Activated naive CD4-positive, alpha-beta T cell treated with anti-CD3 and anti-CD28 coated beads, Interleukin-2, amount 10 ng/mL, durations not matched to agents 7 days and 5 days (primary cell): ENCODE results near the gene PRPF40A.

Experiments used
- CTCF ChIA-PET: fragments of 350-600 bp; sonication (Branson Sonifier 250); formaldehyde crosslinking; loops from one replicate; lab custom pipeline; 2021; ENCODE audit warnings: antibody characterized with exemption; lab: Charles Lee
- DNase-seq: peaks from one replicate; pipeline ENCODE4 v3.0.0-alpha.2; 2020
- H3K27ac Mint-ChIP-seq: one replicate; pipeline ENCODE4 v1.8.0; 2021; ENCODE audit warnings: mild to moderate bottlenecking, moderate library complexity, mixed read lengths
- H3K27me3 Mint-ChIP-seq: one replicate; pipeline ENCODE4 v1.8.0; 2021; ENCODE audit warnings: mild to moderate bottlenecking, mixed read lengths
- H3K36me3 Mint-ChIP-seq: one replicate; pipeline ENCODE4 v1.8.0; 2021; ENCODE audit warnings: mixed read lengths
- H3K4me1 Mint-ChIP-seq: one replicate; pipeline ENCODE4 v1.8.0; 2021; ENCODE audit warnings: mixed read lengths
- H3K4me3 Mint-ChIP-seq: one replicate; pipeline ENCODE4 v1.8.0; 2021; ENCODE audit warnings: mild to moderate bottlenecking, moderate library complexity, mixed read lengths
- H3K9me3 Mint-ChIP-seq: one replicate; pipeline ENCODE4 v1.8.0; 2021; ENCODE audit warnings: mixed read lengths

The PRPF40A gene

DNA sequence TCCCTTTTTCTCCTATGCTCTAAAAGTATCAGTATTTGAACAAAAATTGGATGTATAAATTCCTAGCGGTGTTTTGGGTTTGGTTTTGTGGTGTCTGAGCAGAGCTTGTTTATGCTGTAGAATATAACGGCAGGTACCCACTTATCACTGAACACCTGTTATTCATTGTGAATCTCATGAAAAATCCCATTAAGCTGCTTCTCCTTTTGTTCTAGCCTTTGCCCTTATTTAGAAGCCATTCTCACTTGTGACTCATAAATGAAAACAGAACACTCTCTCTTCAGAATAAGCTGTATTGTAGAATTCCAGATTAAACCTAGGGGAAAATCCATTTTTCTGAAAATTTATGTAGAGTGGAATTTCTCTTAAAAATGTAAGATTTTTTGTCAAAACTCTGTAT, 104.0 kb downstream of the PRPF40A start:
- H3K4me1 Mint-ChIP-seq = peaks cover 19% of the 10 kb centered on the region
- DNase-seq = no peak
- no peaks in the 10 kb centered on the region for H3K9me3 Mint-ChIP-seq
- CTCF ChIA-PET = interaction anchor here (1.7 kb wide), 1 partner anchor 22 kb away, joined by 5 read pairs; no protein-coding TSS in a partner anchor
- no peak overlapping the region for H3K4me3 Mint-ChIP-seq
- H3K27ac Mint-ChIP-seq = no peak overlapping the region
- no peaks in the 10 kb centered on the region for H3K36me3 Mint-ChIP-seq
- no peaks in the 10 kb centered on the region for H3K27me3 Mint-ChIP-seq

DNA sequence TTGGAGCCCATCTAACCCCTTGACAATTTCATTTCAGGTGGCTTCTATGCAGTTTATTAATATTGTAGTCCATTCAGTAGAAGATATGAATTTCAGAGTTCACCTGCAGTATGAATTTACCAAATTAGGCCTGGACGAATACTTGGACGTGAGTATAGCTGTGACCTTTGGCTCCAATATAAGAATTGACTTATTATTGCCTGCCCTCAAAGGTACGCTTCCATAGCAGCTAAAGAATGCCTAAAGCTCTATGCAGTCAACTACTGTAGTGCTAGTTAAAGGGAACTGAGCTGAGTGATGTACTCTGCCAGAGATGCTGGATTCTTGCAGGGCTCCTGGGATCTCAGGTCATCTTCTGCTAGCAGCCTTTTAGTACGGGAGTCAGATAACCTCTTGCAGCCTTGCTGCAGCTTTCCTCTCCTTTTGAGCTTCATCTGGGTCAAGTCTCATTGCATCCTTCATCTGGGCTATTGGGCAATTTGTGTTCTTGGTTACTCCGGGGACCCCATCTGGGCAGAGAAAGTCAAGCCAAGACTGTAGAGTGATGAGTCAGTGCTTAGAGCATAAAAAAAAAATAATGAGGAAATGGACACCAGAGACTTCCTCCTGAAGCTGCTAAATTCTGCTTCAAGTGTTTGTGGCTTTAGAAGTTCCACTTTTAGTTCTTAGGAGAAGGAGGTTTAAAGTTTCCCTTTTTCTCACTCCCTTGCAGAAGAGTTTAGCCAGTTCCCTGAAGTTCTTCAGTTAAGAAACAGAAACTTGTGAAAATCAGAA, 105.6 kb downstream of the PRPF40A start:
- Mint-ChIP-seq H3K4me1 (peaks cover 19% of the 10 kb centered on the region), H3K4me3 (no peak overlapping the region), H3K9me3 (no peaks in the 10 kb centered on the region), H3K27ac (no peak overlapping the region), H3K36me3 (no peaks in the 10 kb centered on the region), H3K27me3 (no peaks in the 10 kb centered on the region)
- CTCF ChIA-PET = interaction anchor here (1.2 kb wide), 1 partner anchor 26 kb away, joined by 3 read pairs; no protein-coding TSS in a partner anchor
- DNase-seq = no peak

DNA sequence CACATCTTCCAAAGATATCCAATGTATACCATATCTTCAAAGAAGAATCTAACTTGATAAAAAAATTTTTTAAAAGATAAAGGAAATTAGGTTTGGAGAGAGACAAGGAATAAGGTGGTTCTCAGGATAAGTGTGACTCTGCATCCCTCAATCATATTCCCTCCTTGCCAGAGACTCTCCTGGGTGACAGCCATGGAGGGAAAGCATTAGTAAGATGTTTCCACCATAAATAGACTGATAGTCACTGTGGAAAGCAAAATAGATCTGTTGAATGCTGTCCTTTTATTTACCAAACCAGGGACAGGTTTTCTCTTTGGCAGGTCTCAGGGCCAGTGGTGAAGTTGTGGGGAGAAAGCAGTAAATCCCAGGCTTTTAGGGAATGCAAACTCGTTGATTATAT, 107.6 kb downstream of the PRPF40A start:
- DNase-seq = no peak
- H3K27ac Mint-ChIP-seq = no peak overlapping the region
- no peaks in the 10 kb centered on the region for H3K9me3 Mint-ChIP-seq
- CTCF ChIA-PET = no interaction called here
- peaks cover 19% of the 10 kb centered on the region for H3K4me1 Mint-ChIP-seq
- H3K4me3 Mint-ChIP-seq = no peak overlapping the region
- no peaks in the 10 kb centered on the region for H3K27me3 Mint-ChIP-seq
- no peaks in the 10 kb centered on the region for H3K36me3 Mint-ChIP-seq

DNA sequence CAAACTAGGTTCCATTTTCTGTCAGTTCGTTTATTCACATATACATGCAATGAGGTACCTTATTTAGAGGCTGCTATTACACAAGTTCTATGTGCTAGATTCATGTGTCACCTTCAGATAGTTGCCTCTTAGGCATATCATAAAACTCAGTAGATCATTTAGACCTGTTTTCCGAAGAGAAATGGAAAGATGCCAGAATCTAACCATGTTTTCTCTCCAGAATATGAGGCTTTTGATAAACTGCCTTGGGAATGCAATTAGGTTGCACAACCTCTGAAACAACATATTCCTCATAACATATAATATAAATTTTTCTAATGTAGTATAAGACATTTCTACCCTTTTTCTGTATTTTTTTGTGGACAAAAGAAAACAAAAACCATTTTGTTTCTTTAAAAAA, 108.1 kb downstream of the PRPF40A start:
- no peak overlapping the region for H3K27ac Mint-ChIP-seq
- DNase-seq = no peak
- no peaks in the 10 kb centered on the region for H3K36me3 Mint-ChIP-seq
- H3K27me3 Mint-ChIP-seq = no peaks in the 10 kb centered on the region
- H3K9me3 Mint-ChIP-seq = no peaks in the 10 kb centered on the region
- peaks cover 19% of the 10 kb centered on the region for H3K4me1 Mint-ChIP-seq
- H3K4me3 Mint-ChIP-seq = no peak overlapping the region
- CTCF ChIA-PET = no interaction called here

DNA sequence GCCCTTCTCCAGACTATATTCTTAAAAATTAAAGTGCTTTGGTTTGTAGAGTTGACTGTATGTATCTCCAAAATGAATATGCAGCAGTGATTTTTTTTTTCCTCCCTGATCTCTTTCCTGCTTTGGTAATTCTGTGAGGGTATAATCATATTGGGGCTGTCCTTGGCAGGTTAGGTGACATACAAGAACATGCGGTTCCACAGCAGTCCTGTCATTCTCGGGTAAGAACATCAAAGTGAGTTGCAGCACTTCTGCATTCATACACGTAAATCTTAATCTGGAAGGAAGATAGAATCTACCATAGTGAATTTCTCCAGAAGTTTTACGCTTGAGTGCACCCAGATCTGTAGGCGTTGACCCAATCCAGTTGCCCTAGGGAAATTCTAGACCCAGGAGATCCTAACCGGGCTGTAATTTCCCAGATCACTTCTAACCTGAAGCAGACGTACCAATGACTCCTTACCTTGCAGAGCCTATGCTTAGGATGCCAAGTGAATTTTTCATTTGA, 109.4 kb downstream of the PRPF40A start:
- CTCF ChIA-PET = no interaction called here
- no peaks in the 10 kb centered on the region for H3K36me3 Mint-ChIP-seq
- DNase-seq = no peak
- H3K4me1 Mint-ChIP-seq = peaks cover 15% of the 10 kb centered on the region
- H3K9me3 Mint-ChIP-seq = no peaks in the 10 kb centered on the region
- H3K27ac Mint-ChIP-seq = no peak overlapping the region
- H3K4me3 Mint-ChIP-seq = no peak overlapping the region
- no peaks in the 10 kb centered on the region for H3K27me3 Mint-ChIP-seq

DNA sequence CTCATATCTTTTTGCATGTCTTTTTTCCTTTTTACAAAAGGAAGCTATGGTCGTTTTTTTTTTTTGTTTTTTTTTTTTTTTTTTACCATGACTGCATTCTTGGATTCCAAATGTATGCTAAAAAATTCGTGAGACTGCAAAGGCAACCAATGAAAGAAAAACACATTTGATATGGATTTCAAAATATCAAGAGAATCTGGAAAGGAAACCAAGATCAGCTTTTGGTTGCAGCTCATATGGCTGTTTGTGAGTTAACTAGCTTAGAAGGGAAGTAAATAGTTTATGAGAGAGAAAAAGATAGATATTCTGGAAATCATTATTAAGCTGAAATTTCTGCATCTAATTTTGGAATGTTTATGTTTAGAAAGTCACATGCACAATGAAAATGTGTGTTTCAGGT, 110.3 kb downstream of the PRPF40A start:
- H3K36me3 Mint-ChIP-seq = no peaks in the 10 kb centered on the region
- no peaks in the 10 kb centered on the region for H3K27me3 Mint-ChIP-seq
- no peak overlapping the region for H3K27ac Mint-ChIP-seq
- no peaks in the 10 kb centered on the region for H3K9me3 Mint-ChIP-seq
- no peak overlapping the region for H3K4me3 Mint-ChIP-seq
- peaks cover 10% of the 10 kb centered on the region for H3K4me1 Mint-ChIP-seq
- no peak for DNase-seq
- CTCF ChIA-PET = no interaction called here

DNA sequence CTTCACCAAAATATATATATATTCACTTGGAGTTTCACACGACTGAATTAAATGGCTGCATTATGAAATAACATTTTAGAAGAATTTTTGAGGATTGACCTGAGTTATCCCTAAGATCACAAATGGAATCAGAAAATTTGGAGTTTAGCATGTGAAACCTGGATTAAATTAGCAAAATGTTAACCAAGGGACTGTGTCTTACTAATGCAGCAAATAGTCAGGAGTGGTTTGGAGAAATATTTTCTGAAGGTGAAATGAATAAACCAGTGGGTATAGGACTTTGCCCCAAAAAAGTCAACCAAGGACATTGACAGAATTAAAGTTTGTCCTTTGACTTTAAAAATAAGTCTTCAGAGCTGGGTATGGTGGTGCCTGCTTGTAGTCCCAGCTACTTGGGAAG, 111.2 kb downstream of the PRPF40A start:
- H3K27me3 Mint-ChIP-seq = no peaks in the 10 kb centered on the region
- CTCF ChIA-PET = no interaction called here
- H3K36me3 Mint-ChIP-seq = no peaks in the 10 kb centered on the region
- DNase-seq = no peak
- no peak overlapping the region for H3K4me3 Mint-ChIP-seq
- H3K4me1 Mint-ChIP-seq = peaks cover 5% of the 10 kb centered on the region
- no peaks in the 10 kb centered on the region for H3K9me3 Mint-ChIP-seq
- no peak overlapping the region for H3K27ac Mint-ChIP-seq

DNA sequence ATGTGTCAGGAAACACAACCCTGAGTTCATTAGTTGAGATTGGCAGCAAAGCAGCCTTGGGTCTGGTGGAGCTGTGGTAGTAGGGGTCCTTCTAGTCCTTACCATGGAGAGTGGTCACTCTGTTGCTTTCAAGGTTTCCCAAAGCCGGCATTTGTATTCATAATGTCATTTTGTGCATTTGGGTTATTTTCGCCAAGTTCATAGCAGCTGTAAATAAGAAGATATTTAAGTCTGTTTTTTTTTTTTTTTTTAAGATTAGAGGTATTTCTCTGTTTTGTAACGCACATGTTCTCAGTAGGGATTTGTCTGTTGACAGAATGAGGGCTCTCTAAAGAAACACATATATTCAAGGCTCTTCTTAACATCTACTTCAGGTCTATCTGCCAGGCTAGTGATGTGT, 114.1 kb downstream of the PRPF40A start:
- CTCF ChIA-PET = no interaction called here
- DNase-seq = no peak
- Mint-ChIP-seq H3K36me3 (no peaks in the 10 kb centered on the region), H3K27me3 (no peaks in the 10 kb centered on the region), H3K4me3 (no peak overlapping the region), H3K27ac (no peak overlapping the region), H3K9me3 (no peaks in the 10 kb centered on the region), H3K4me1 (peaks cover 5% of the 10 kb centered on the region)

DNA sequence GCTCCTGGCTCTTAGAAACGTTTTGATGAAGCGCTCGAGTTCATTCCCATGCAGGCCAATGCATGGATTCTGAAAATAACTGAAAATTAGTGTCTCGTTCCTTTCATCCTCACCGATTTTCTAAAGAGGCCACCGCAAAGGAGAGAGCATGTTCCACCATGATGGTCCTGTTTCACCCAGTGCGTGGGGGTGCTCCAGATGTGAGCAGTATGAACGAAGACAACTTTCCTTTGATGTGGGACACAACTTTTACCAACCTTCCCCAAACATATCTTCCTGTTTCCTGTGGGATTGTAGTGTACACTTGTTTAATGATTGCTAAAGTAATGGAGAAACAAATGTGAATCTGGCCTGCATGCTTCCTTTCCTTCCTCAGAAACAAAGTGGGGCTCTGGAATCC, 114.5 kb downstream of the PRPF40A start:
- H3K36me3 Mint-ChIP-seq = no peaks in the 10 kb centered on the region
- no peak overlapping the region for H3K27ac Mint-ChIP-seq
- CTCF ChIA-PET = no interaction called here
- no peaks in the 10 kb centered on the region for H3K27me3 Mint-ChIP-seq
- H3K4me3 Mint-ChIP-seq = no peak overlapping the region
- peaks cover 5% of the 10 kb centered on the region for H3K4me1 Mint-ChIP-seq
- DNase-seq = no peak
- no peaks in the 10 kb centered on the region for H3K9me3 Mint-ChIP-seq
